SH-SY5Y (cell line): Measurements from ENCODE around the gene PSD4.

Source experiments
- GATA2 ChIP-seq: IDR thresholded peaks from 2 replicates; pipeline ENCODE4 v1.6.1; 2011; ENCODE audit warnings: mild to moderate bottlenecking, low read depth, low read length
- GATA3 ChIP-seq: IDR thresholded peaks from 2 replicates; pipeline ENCODE4 v1.6.1; 2011; ENCODE audit warnings: low read depth, mild to moderate bottlenecking, low read length, moderate library complexity

DNA sequence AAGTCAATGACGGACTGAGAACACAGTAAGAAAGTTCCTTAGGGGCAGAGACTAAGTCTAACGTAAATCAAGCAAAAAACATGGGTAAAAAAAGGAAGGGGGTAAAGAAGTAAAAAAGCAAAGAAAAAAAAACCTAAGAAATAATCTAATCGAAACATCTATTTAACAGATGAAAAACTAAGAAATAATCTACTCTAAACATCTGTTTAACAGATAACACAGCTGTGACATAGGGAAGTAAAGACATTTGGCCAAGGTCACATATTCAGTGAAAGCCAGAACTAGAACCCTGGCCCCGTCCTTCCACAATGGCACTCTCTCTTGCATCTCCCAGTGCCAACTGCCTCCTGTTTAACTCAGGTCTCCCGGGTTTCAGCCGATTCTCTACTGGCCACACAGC, 48.1 kb downstream of the PSD4 start:
- TF ChIP-seq GATA3 (no peak), GATA2 (no peak)
